ENCODE measurements around the gene HSPB6. TPM values are rescaled to one million over a fixed set of nuclear protein-coding genes. Genes with fewer than 3 reads are reported as not detected.

Gene HSPB6
- total RNA-seq, 1 experiment from 2014 or later: 0.93 TPM

GRCh38 chr19:35777961-35778360 lies 21.1 kb upstream of the HSPB6 start (continued):
- TF ChIP-seq, protein P1, sequence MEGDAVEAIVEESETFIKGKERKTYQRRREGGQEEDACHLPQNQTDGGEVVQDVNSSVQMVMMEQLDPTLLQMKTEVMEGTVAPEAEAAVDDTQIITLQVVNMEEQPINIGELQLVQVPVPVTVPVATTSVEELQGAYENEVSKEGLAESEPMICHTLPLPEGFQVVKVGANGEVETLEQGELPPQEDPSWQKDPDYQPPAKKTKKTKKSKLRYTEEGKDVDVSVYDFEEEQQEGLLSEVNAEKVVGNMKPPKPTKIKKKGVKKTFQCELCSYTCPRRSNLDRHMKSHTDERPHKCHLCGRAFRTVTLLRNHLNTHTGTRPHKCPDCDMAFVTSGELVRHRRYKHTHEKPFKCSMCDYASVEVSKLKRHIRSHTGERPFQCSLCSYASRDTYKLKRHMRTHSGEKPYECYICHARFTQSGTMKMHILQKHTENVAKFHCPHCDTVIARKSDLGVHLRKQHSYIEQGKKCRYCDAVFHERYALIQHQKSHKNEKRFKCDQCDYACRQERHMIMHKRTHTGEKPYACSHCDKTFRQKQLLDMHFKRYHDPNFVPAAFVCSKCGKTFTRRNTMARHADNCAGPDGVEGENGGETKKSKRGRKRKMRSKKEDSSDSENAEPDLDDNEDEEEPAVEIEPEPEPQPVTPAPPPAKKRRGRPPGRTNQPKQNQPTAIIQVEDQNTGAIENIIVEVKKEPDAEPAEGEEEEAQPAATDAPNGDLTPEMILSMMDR (IDR thresholded peaks at IDR 0.05 in 2 of 3, conservative IDR thresholded peaks at IDR 0.05 in 1 of 3; ENCODE audit: borderline replicate concordance in 1 of 3, insufficient read depth in 1 of 3, low read depth in 2 of 3, low read length in 2 of 3): no peak
- TF ChIP-seq ZNF274 (IDR thresholded peaks at IDR 0.05; ENCODE audit: low read depth, low read length) (no peak), TCF7L2 (IDR thresholded peaks at IDR 0.05; ENCODE audit: borderline replicate concordance, extremely low read depth, insufficient read depth, insufficient read length) (no peak), JUND (IDR thresholded peaks at IDR 0.05) (no peak), ZBTB33 (IDR thresholded peaks at IDR 0.05; ENCODE audit: extremely low read depth, insufficient replicate concordance, low read length) (no peak)

DNA sequence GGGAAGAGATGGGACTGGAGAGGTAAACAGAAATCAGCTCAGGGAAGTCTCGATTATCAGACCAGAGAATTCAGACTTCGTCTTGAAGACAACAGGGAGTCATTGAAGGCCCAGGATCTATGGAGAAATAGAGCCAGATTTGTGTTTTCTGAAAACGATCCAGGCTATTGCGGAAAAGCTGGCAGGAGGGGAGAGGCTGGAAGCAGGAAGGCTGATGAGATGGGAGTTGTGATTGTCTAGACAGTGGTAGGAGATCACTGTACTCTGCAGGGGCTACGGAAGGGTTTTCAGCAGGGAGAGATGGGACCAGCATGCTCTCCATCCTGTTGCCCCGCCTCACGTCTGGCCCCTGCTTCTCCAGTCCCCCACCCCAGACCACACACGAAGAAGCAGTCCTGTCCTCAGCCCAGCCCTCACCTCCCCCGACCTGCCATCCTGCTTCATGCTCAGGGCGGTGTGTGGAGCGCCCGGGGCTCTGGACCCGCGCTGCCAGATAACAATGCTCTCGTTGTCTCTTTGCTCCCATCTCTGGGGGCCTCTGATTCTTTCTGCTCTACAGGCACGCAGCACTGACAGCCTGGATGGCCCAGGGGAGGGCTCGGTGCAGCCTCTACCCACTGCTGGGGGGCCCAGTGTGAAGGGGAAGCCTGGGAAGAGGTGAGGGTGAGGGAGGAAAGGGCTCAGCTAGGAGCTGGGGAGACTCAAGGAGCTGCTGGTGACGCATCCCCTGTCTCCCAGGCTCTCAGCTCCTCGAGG lies 20.4 kb upstream of the HSPB6 start:
- no peaks in the 10 kb centered on the region for H3K9me3 ChIP-seq (ENCODE audit: control insufficient read depth in 1 of 2, insufficient read depth in 1 of 2, low read depth in 1 of 2, low read length in 2 of 2)
- ChIA-PET RAD21 (ENCODE audit: low non-redundant PET in 1 of 2, low total read pairs in 2 of 2, uncharacterized antibody in 2 of 2, unreplicated experiment in 2 of 2) (no interaction called here), CTCF (no interaction called here), POLR2A (no interaction called here)
- H3K27ac ChIP-seq (ENCODE audit: low read depth, low read length): no peak overlapping the region
- H3K9ac ChIP-seq (ENCODE audit: low read length): no peak overlapping the region
- DNase-seq (ENCODE audit: low read depth, low spot score): no peak
- H3K4me1 ChIP-seq (ENCODE audit: control insufficient read depth in 1 of 2, insufficient read depth in 2 of 2, low read length in 2 of 2): peaks cover 9 to 16% of the 10 kb centered on the region in 2 experiments; a peak in 3 of 4 replicates
- no peaks in the 10 kb centered on the region for H4K20me1 ChIP-seq (ENCODE audit: insufficient read depth)
- no peaks in the 10 kb centered on the region for H3K27me3 ChIP-seq (ENCODE audit: insufficient read depth, low read length)
- peaks cover 0 to 4% of the 10 kb centered on the region in 2 experiments; a peak in 2 of 4 replicates for H3K36me3 ChIP-seq (ENCODE audit: control insufficient read depth in 1 of 2, insufficient read depth in 2 of 2, low read length in 2 of 2)
- no peak overlapping the region for H3K4me3 ChIP-seq (replicated peaks in 1 of 2; ENCODE audit: low read depth in 1 of 2, low read length in 2 of 2)
- intact Hi-C loops (cut with micrococcal nuclease): no loop called here
- no peak for ATAC-seq
- TF ChIP-seq SIN3A (IDR thresholded peaks at IDR 0.05; ENCODE audit: low read depth): no peak
- TF ChIP-seq, protein P2, sequence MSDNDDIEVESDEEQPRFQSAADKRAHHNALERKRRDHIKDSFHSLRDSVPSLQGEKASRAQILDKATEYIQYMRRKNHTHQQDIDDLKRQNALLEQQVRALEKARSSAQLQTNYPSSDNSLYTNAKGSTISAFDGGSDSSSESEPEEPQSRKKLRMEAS (IDR thresholded peaks at IDR 0.05): no peak
- H3K79me2 ChIP-seq (ENCODE audit: insufficient read depth, low read length): 0 out of 2 replicates have a peak, but pooled peaks cover 3% of the 10 kb centered on the region
- no peak overlapping the region for H2AFZ ChIP-seq (ENCODE audit: low read depth, low read length, poor library complexity, severe bottlenecking)
- no peak overlapping the region for H3K4me2 ChIP-seq (ENCODE audit: low read length)
- H3K9me2 ChIP-seq (ENCODE audit: insufficient read depth): no peaks in the 10 kb centered on the region
- no TSS peak for BruUV-seq (replicated peaks)
